M059J (cell line): ENCODE results near the gene ARHGAP19. TPM values are rescaled to one million over a fixed set of nuclear protein-coding genes. Genes with fewer than 3 reads are reported as not detected.
A peak's percentile ranks its signal among the peaks of the same experiment; 100 is the strongest.
"Not testable (repeated sequence)": the region's sequence is repeated elsewhere in the genome, so short reads cannot be mapped to it uniquely, and the experiment has no call there.

Source experiments
- DNase-seq: peaks from one replicate; pipeline ENCODE4 v3.0.0-alpha.2; 2012; ENCODE audit warnings: low read depth
- total RNA-seq: library from RNA; depleted of rRNA; stranded (reverse); fragments of >200 nt; shearing (Covaris generic); gene quantifications from 2 replicates; pipeline ENCODE4 v1.2.3, GENCODE V29; 2014

Gene ARHGAP19
- total RNA-seq, 1 experiment from 2014 or later: 12.4 TPM

GRCh38 chr10:97279121-97279815 lies 13.2 kb downstream of the ARHGAP19 start:
- peak; percentile 40 for DNase-seq

- DNase-seq: peak; percentile 67
Observed at GRCh38 chr10:97278491-97278989, 13.9 kb downstream of the ARHGAP19 start.

- no peak for DNase-seq
Observed at GRCh38 chr10:97277551-97277950, 14.9 kb downstream of the ARHGAP19 start.

- no peak for DNase-seq
Observed at GRCh38 chr10:97274828-97275227, 17.6 kb downstream of the ARHGAP19 start.

GRCh38 chr10:97273700-97274099 lies 18.7 kb downstream of the ARHGAP19 start:
- DNase-seq: no peak

- no peak for DNase-seq
Observed at GRCh38 chr10:97270523-97271154, 21.8 kb downstream of the ARHGAP19 start.

GRCh38 chr10:97267671-97268070 lies 24.8 kb downstream of the ARHGAP19 start:
- DNase-seq: no peak

GRCh38 chr10:97265095-97265494 lies 27.3 kb downstream of the ARHGAP19 start:
- not testable (repeated sequence) for DNase-seq

- no peak for DNase-seq
Observed at GRCh38 chr10:97263971-97264370, 28.5 kb downstream of the ARHGAP19 start.

GRCh38 chr10:97261656-97262055 lies 30.8 kb downstream of the ARHGAP19 start:
- no peak for DNase-seq

GRCh38 chr10:97261183-97261582 lies 31.3 kb downstream of the ARHGAP19 start:
- no peak for DNase-seq

GRCh38 chr10:97259119-97259518 lies 33.3 kb downstream of the ARHGAP19 start:
- DNase-seq: no peak

GRCh38 chr10:97256356-97256755 lies 36.1 kb downstream of the ARHGAP19 start:
- DNase-seq: no peak

- DNase-seq: no peak
Observed at GRCh38 chr10:97255512-97256293, 36.7 kb downstream of the ARHGAP19 start.

- no peak for DNase-seq
Observed at GRCh38 chr10:97254694-97255093, 37.7 kb downstream of the ARHGAP19 start.

GRCh38 chr10:97250952-97251351 lies 41.5 kb downstream of the ARHGAP19 start:
- no peak for DNase-seq

- DNase-seq: no peak
Observed at GRCh38 chr10:97243836-97244235, 48.6 kb downstream of the ARHGAP19 start.

- DNase-seq: no peak
Observed at GRCh38 chr10:97238855-97239254, 53.6 kb downstream of the ARHGAP19 start.

GRCh38 chr10:97235353-97235752 lies 57.1 kb downstream of the ARHGAP19 start:
- no peak for DNase-seq

- DNase-seq: peak; percentile 38
Observed at GRCh38 chr10:97234400-97234799, 58.0 kb downstream of the ARHGAP19 start.

- no peak for DNase-seq
Observed at GRCh38 chr10:97230146-97230545, 62.3 kb downstream of the ARHGAP19 start.

- no peak for DNase-seq
Observed at GRCh38 chr10:97229322-97230015, 63.0 kb downstream of the ARHGAP19 start.
